NT2/D1 (cell line): ENCODE results near the gene FBXL12.

ENCODE experiments used
- SUZ12 ChIP-seq: IDR thresholded peaks from 2 replicates; pipeline ENCODE4 v1.6.1; 2011; ENCODE audit not compliant: insufficient read length, insufficient read depth; ENCODE audit errors: extremely low read depth
- YY1 ChIP-seq: IDR thresholded peaks from 2 replicates; pipeline ENCODE4 v1.6.1; 2011; ENCODE audit not compliant: insufficient read length, insufficient read depth
- ZNF274 ChIP-seq: IDR thresholded peaks from 2 replicates; pipeline ENCODE4 v1.6.1; 2011; ENCODE audit warnings: mild to moderate bottlenecking, low read depth, low read length

DNA sequence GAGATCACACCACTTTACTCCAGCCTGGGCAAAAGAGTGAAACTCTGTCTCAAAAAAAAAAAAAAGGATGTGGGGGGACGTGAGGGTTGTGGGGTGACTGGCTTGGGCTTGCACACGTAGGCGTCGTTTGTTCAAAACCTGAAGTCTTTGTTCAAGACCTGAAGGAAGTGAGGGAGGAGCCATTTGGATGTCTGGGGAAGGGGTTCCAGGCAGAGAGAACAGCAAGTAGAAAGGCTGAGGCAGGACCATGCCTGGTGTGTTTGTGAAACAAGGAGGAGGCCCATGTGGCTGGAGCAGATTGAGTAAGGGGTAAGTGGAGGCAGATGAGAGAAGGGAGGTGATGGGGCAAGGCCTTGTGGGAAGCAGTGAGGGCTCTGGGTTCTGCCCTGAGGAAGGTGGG lies 44.1 kb upstream of the FBXL12 start:
- TF ChIP-seq ZNF274 (no peak), YY1 (no peak), SUZ12 (no peak)
